ENCODE results near the gene DNAJC13.

DNAJC13 gene

DNA sequence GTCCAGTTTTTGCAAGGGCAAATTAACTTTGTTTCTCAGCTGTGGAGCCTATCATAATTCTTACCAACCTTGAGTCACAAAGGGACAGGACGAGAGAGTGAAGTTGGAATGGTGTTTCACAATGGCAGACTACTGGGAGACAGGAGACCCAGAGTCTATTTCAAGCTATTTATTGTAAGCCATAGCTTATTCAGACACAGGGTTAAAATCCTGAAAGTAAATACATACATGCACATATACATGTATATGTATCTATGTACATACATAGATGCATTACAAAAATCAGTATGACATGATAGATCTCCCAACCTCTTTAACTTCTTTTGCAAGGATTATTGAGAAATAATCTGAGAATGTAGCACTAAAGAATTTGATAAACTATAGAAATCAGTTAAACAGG, 86.3 kb downstream of the DNAJC13 start:
- no peak for DNase-seq (ENCODE audit: low read depth)
- no peak overlapping the region for H3K4me3 ChIP-seq (ENCODE audit: low read depth, low read length)
- TF ChIP-seq CTCF (IDR thresholded peaks at IDR 0.05; ENCODE audit: low read depth, low read length, missing control alignments): no peak

DNA sequence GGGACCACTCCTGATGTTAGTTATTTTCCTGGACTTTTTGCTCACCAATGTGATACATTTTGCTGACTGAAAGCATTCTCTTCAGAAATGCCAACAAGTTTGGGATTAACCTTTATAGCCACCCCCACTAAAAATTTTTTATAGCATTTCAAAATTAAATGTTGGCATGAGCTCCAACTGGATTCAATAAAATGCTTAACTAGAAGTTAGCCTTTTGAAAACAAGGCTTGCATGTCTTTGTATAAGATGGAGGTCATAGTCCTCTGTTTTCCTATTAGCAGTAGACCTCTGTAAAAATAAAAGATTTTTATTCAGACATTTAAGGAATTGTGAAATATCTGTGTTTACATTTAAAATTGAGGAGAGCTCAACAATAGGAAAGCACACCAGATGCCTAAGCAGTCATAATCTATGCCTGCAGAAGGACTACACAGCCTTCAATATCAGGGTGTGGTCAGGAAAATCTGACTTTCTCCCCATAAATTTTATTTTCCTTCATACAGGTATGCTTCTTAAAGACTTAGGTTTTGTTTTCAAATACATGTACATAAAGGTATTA, 87.2 kb downstream of the DNAJC13 start:
- no peak for DNase-seq (ENCODE audit: low read depth)
- no peak overlapping the region for H3K4me3 ChIP-seq (ENCODE audit: low read depth, low read length)
- no peak for TF ChIP-seq CTCF (IDR thresholded peaks at IDR 0.05; ENCODE audit: low read depth, low read length, missing control alignments)

DNA sequence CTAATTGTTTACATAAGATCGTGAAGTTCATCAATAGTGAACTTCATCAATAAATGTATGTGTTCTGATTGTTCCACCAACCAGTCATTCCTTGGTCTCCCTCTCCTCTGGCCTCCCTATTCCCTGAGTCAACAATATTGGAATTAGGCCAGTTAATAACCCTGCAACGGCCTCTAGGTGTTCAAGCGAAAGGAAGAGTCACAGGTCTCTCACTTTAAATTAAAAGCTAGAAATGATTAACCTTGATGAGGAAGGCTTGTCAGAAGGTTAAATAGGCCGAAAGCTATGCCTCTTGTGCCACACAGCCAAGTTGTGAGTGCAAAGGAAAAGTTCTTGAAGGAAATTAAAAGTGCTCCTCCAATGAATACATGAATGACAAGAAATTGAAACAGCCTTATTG, 90.4 kb downstream of the DNAJC13 start:
- no peak overlapping the region for H3K4me3 ChIP-seq (ENCODE audit: low read depth, low read length)
- TF ChIP-seq CTCF (IDR thresholded peaks at IDR 0.05; ENCODE audit: low read depth, low read length, missing control alignments): no peak
- no peak for DNase-seq (ENCODE audit: low read depth)

DNA sequence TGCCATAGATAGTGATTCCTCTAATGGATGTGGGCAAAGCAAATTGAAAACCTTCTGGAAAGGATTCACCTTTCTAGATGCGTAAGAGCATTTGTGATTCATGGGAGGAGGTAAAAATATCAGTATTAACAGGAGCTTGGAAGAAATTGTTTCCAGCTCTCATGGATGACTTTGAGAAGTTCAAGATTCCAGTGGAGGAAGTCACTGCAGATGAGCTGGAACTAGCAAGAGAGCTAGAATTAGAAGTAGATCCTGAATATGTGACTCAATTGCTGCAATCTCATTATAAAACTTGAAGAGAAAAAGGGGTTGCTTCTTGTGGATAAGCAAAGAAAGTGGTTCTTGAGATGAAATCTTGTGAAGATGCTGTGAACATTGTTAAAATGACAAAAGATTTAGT, 91.8 kb downstream of the DNAJC13 start:
- no peak overlapping the region for H3K4me3 ChIP-seq (ENCODE audit: low read depth, low read length)
- DNase-seq (ENCODE audit: low read depth): no peak
- TF ChIP-seq CTCF (IDR thresholded peaks at IDR 0.05; ENCODE audit: low read depth, low read length, missing control alignments): no peak

DNA sequence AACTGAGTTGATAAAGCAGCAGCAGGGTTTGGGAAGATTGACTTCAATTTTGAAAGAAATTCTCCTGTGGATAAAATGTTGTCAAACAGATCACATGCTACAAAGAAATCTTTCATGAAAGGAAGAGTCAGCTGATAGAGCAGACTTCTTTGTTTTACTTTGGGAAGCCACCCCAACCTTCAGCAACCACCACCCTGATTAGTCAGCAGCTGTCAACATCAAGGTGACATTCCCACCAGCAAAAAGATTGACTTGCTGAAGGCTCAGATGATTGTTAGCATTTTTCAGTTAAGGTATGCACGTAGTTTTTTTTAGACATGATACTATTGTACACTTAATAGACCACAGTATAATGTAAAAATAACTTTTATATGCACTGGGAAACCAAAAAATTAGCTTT, 92.2 kb downstream of the DNAJC13 start:
- no peak overlapping the region for H3K4me3 ChIP-seq (ENCODE audit: low read depth, low read length)
- DNase-seq (ENCODE audit: low read depth): no peak
- TF ChIP-seq CTCF (IDR thresholded peaks at IDR 0.05; ENCODE audit: low read depth, low read length, missing control alignments): no peak

DNA sequence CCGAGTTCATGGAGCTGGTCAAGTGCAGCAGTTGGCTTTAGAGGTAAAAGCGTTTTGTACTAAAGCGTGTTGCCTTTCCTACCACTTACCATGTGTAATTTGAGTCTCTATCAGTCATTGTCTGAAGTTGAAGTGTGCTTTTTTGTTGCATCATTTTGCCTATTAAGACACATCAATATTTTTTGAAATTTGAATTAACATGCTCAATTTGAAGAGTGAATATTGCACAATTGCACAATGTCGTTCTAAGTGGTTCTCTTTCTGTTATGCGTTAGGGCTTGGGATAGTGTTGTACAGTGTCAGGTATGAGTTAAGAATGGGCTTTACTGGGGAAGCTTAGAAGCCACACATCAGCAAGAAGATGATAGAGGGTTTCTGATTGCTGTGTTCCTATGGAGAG, 95.8 kb downstream of the DNAJC13 start:
- no peak for TF ChIP-seq CTCF (IDR thresholded peaks at IDR 0.05; ENCODE audit: low read depth, low read length, missing control alignments)
- H3K4me3 ChIP-seq (ENCODE audit: low read depth, low read length): no peak overlapping the region
- no peak for DNase-seq (ENCODE audit: low read depth)

GRCh38 chr3:132517311-132517710, 100.0 kb downstream of the DNAJC13 start:
- no peak for DNase-seq (ENCODE audit: low read depth)
- no peak overlapping the region for H3K4me3 ChIP-seq (ENCODE audit: low read depth, low read length)
- no peak for TF ChIP-seq CTCF (IDR thresholded peaks at IDR 0.05; ENCODE audit: low read depth, low read length, missing control alignments)

Data from GM12864 (cell line).